GM18517 (cell line): Measurements from ENCODE around the gene EARS2.
"Not testable (repeated sequence)": the region's sequence is repeated elsewhere in the genome, so short reads cannot be mapped to it uniquely, and the experiment has no call there.

Experiments used
- ATAC-seq: cut with Tn5 transposase; IDR thresholded peaks from one replicate; pipeline ENCODE4 v1.9.1; 2021; ENCODE audit warnings: mild to moderate bottlenecking, moderate library complexity; ENCODE audit not compliant: unreplicated experiment

The EARS2 gene

DNA sequence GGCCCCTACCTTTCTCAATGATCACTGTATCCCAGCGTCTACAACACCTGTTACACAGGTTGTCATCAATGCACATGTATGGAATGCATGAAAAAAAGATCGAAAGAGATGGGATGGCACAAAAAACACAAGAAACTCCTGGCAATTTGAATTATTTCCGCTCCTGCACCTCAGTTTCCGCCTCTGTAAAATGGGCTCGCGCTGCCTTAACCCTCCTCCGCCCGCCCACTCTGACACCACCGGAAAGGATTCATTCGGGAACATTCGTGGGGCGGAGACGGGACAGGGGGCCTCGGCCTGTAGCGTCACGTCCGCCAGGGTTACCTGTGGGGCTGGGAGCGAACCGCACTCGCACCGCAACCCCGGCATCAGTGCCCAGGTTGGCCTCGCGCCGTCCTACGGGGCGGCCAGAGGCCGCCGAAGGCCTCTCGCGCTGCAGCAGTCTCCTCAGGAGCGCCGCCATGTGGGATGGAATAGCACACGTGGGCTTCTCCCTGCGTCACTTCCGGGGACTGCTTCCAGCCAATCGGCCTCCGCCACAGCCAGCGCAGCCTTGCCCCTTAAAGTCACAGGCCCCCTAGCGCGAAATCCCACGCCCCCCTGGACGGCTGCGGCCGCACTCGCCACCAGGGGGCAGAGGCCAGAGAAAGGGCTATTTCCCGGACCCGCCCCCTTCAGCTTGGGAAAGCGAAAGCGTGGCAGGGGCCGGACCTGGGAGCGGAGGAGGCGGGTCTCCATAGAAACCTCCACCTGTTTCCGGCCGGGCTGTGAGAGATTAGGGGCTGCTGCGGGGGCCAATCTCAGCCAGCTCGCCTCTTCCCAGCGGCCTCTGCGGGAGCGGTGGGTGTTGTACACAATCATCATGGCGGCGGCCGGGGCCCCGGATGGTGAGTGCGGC lies at the start of gene EARS2, which contains the start of gene UBFD1:
Gene EARS2, minus strand, starts transcription at position 470 of the 898 bp plus-strand sequence. Its CDS starts 7 bp downstream, at position 463.
Gene UBFD1, plus strand, starts transcription at position 847 of the 898 bp plus-strand sequence. Its CDS starts 16 bp downstream, at position 863.
- ATAC-seq, result peak; percentile 89

DNA sequence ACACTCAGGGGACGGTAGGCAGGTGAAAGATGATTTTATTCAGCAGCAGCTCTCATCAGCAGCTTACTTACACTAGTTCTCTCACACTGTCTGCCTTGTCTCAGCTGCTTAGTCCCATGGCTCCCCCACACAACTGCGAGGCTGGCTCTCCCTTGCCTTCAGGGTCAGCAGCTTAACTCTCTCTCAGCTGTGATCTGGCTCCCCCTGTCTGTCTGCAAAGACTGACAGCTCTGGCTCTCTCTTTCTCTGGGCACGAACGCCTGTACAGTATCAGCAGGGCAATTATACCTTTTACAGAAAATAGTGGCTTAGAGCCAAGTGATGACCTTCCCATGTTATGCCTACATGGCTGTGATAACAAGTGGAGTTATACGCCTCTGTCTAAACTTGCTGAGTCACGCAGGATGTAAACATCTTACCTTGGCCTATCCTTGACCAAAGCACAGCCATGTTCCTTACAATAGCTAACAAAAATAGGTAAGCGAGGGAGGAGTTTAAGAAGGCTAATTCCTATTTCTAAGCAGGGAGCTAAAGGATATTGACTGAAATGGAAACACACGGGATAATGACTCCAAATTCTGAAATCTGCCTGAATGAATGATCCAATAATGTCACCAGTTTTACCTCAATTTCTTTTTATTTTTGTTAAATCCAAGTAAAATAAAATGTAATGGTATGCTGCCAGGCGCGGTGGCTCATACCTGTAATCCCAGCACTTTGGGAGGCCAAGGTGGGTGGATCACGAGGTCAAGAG lies 40.0 kb upstream of the EARS2 start:
- no peak for ATAC-seq

DNA sequence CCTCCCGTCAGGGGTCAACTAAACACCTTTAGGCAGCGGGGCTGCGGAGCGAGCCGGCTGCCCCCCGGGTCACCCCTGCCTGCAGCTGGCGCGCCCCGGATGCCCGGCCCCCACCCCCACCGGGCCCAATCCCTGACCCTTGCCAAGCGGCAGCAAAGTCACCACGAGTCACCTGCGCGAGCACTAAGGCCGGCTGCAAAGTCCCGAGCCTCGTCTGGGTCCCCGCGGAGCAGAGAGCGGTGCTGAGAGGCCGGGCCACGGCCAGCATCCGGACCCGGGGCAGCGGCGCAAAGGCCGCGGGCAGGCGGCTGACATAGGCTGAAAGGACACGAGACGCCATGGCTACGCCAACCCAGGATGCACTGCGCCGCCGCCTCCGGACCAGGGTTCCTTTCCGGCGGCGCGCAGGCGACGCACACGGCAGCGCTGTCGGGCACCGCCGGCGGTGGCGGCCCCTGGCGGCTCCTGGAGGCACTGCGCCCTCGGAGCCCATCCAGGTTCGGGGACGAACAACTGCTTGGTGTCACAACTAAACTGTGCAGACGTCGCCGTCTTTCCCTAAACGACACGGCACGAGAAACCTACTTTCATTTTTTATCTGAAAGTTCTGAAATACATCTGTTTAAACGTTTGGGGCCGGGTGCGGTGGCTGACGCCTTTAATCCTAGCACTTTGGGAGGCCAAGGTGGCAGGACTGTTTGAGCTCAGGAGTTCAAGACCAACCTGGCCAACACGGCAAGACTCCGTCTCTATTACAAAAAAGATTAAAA lies 39.0 kb upstream of the EARS2 start, which contains the start of gene NDUFAB1:
Gene NDUFAB1, minus strand, starts transcription at position 366 of the 770 bp plus-strand sequence. Its CDS starts 26 bp downstream, at position 340.
- peak; percentile 87 for ATAC-seq

DNA sequence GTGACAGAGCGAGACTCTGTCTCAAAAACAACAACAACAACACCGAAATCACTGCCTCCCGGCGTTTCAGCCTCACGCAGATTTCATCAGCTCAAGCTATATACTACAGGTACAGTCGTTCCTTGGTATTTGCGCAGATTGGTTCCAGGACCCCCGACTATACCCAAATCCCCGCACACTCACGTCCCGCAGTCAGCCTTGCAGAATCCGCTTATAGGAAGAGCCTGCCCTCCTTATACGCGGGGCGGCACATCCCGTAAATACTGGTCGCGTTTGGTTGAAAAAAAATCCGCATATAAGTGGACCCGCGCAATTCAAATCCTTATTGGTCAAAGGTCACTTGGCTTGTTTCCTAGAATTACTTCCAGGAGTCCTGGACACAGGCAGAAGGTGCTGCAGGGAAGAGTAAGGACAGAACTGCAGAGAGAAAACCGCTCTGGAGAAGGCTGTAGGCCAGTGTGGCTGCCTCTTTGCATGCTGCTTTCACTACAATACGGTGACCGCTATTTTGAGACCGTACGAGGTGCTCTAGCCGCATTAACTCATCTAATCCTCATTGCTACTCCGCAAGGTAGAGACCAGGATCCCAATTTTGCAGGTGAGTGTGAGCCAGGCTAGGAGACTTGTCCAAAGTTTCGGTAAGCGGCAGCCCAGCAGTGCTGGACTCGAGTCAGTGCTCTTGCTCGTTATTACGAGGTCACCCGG lies 38.2 kb upstream of the EARS2 start:
- no peak for ATAC-seq

DNA sequence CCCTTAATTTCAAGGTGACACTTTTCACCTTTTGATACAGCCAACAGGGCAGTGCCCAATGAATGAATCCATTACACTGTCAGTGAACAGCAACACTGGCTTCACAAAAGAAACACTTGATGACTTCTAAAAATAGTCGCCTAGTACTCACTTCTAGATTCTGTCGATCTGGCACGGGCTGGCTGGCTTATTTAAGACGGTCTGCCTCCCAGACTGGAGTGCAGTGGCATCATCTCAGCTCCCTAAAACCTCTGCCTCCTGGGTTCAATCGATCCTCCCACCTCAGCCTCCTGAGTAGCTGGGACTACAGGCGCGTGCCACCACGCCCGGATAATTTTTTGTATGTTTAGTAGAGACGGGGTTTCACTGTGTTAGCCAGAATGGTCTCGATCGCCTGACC lies 37.0 kb upstream of the EARS2 start:
- ATAC-seq, result no peak

DNA sequence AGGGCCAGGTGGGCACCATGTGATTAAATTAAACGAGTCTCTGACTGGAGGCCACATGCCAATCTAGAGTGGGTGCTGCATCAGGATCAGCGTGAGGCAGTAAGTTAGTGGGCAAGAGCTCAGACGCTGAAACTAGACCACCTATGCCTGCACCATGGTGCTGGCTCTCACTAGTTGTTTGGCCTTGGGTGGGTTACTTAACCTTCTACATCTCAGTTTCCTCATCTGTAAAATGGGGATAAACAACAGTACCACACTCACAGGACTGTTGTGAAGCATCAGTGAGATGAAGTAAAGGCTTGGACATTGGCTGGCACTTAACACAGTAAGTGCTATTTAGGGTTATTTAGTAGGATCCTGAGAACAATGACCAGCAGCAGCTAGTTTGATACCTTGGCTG lies 33.0 kb upstream of the EARS2 start:
- no peak for ATAC-seq

DNA sequence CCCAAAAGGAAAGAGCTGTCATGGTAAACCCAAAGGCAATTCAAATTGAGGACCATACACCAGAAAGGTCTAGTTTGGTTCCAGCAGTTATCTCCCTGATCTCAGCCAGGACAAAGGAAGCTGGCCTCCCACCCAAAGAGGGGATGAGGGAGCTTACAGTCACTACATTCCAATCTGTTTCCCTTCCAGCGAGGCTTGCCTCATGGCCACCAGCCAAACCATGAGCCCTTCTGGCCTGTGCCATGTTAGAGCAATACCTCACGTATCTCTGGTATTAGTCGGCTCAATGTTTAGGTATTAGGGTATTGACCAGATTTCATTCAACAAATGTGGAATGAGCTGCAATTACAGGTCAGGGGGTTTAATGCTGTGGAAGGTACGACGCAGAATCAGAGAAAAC lies 30.6 kb upstream of the EARS2 start:
- no peak for ATAC-seq

DNA sequence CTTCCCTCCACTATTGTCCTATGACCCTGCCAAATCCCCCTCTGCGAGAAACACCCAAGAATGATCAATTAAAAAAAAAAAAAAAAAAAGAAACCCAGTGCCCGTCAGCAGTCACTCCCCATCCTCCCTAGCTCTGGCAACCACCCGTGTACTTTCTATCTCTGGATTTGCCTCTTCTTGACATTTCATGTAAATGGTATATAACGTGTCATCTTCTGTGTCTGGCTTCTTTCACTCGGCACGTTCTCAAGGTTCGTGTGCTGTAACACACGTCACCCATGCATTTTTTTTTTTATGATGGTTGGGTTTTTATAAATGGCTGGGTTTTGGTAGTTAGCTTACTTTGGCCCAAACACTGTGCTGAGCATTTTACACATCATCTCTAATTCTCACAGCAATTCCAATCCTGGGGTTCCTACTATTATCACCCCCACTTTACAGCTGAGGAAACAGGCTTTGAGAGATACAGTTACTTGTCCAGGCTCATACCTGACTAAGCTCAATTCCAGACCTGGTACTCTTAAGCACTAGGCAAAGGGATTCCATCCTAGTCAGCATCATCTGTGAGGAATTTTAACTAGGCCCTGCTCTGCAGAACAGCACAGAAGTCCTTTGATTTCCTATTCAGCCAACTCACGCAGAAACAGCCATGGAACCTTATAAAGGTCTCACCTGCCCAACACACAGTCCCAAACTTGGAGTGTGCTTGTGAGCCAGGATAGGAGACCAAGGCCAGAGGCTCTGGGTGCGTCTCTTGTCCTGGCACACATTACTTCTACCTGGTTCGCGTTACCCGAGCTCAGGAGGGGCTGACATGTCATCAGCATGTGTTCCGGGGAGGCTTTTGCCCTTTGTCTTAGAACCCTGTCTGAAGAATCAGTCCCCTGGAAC lies 27.3 kb upstream of the EARS2 start:
- no peak for ATAC-seq

DNA sequence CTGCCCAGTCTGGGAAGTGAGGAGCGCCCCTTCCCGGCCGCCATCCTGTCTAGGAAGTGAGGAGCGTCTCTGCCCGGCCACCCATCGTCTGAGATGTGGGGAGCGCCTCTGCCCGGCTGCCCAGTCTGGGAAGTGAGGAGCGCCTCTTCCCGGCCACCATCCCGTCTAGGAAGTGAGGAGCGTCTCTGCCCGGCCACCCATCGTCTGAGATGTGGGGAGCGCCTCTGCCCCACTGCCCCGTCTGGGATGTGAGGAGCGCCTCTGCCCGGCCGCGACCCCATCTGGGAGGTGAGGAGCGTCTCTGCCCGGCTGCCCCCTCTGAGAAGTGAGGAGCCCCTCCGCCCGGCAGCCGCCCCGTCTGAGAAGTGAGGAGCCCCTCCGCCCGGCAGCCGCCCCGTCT lies 26.1 kb upstream of the EARS2 start:
- not testable (repeated sequence) for ATAC-seq

DNA sequence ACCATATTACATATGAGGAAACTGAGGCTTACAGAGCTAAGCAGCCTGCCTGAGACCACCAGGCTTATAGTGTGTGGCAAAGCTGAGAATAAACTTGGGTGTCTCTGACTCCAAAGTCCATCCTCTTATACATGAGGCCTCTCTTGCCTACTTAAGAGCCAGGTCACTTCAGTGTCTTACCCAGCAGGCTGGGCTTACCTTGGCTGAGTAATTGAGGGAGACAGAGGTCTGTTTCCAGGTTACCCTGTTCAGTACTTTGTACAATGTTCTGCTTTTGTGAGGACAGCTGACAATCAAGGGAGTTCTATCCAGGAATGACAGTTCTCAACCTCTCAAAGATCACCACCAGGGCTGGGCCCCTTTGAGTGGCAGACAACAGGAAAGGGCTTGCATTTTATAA lies 24.6 kb upstream of the EARS2 start:
- no peak for ATAC-seq

DNA sequence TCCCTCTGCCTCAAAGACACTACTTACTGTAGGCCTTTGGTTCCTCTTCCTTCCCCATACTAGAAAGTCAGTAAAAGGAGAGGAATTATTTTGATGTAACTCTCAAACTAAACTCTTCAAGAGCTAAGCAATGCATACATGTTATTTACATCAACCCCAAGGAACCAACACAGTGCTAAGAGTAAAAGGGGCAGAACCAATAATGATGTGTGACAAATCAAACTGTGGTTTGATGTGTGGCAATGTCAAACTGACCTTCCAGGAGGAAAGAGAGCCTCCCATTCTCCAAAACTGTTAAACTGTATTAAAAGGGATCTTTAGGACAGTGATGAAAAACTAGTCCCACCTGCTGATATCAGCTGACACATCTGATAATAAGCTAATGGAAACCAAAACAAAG lies 23.2 kb upstream of the EARS2 start:
- ATAC-seq, result no peak

DNA sequence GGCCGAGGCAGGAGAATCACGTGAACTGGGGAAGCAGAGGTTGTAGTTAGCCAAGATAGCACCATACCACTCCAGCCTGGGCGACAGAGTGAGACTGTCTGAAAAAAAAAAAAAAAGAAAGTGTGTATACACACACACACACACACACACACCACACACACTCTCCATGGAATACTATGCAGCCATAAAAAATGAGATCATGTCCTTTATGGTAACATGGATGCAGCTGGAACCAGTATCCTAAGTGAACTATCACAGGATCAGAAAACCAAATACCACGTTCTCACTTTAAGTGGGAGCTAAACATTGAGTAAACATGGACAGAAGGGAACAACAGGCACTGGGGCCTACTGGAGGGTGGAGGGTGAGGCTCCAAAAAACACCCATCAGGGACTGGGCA lies 22.2 kb upstream of the EARS2 start:
- no peak for ATAC-seq

DNA sequence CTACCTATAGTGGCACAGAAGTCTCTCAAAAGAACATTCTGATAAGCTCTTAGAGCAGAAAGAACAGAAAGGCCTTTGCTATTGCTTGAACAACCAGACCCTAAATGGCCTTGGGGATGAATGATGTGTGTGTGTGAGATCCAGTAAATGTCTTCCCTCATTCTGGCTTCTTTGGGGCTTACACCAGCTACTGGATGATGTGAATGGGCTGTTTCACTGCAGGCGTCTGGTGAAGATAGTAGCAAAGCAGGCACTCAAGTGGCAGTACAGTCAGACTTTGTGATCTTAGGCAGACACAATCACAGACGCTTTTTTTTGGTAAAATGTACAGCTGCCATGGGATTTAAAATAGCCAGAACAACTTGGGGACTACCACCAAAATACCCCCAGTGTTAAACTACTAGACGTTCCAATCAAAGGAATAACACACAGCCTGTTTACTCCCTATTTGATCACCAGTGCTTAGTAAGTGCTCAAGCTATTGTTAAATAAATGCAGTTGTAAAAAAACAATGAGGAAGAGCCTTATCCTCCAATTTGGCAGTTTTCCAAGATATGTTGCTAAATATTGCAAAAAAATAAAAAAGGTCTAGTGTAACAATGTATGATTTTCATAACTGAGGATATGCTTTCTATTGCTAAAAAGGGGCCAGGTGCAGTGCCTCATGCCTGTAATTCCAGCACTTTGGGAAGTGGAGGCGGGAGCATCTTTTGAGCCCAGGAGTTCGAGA lies 21.1 kb upstream of the EARS2 start:
- no peak for ATAC-seq

DNA sequence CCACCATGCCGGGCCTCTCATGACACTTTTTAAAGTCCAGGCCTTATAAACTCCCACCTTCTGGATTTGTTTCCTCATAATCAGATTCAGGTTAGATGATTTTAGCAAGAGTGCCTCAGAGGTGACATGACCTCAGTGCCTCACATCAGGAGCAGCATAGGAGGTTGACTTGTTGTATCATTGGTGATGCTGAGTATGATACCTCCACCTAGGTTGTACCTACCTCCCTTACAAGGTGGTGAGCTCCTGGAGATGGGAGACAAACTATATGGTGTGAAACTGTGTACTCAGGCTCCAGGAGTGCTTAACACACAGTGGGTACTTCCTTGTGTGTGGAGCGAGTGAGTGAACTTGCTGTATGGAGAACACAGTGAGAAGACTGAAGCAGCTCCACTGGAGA lies 20.3 kb upstream of the EARS2 start:
- ATAC-seq, result no peak

DNA sequence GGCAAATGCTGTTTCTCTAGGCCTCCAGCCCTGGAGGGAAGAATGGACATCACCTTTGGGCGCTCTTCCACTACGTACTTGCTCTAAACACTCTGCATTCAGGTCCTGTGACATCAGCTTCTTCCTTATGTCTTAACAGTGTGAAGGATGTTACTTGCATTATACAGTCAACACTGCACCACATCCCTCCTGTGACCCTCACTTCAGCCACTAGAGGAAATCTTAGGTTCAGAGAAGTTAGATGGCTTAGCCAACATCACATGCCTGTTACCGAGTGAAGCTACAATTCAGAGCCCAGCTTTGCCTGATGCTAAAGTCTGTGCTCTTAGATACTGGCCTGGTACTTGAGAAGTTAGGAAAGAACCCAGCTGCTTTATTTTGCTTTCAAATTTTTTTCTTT lies 18.7 kb upstream of the EARS2 start:
- no peak for ATAC-seq

DNA sequence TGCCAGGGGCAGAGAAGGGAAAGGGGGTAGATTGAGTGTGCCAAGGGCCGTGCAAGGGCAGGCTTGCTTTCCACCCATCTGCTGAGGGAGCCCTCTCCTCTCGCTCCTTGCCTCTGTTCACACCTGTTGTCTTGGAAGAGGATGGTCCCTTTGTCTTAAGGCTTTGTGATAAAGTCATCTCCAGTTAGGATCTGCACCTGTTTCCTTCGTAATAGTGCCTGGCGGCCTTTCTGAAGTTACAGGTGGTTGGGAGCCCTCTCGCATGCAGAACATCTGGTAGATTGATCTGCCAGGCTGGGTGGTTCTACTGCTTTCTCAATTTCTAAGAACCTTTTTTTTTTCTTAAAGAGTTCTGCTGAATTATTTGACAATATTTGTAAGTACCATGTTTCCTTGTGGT lies 16.7 kb upstream of the EARS2 start:
- no peak for ATAC-seq

DNA sequence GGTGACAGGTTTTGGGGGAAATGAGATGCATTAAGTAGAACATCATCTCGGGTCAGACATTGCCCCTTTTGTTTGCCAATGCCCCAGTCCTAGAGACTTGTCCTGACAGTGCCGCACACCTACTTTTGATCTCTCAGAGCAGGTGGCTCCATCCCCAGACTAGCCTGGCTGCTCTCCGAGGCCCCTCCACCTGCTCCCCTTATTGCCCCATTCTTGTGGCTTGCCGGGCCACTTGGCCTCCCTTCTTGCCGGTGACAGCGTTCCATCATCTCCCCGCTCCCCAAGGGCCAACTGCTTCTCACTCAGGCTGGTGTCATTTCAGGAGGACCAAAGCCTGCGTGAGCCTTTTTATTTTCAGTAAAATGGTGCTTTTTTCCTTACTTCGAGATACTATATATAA lies 15.2 kb upstream of the EARS2 start:
- ATAC-seq, result no peak

DNA sequence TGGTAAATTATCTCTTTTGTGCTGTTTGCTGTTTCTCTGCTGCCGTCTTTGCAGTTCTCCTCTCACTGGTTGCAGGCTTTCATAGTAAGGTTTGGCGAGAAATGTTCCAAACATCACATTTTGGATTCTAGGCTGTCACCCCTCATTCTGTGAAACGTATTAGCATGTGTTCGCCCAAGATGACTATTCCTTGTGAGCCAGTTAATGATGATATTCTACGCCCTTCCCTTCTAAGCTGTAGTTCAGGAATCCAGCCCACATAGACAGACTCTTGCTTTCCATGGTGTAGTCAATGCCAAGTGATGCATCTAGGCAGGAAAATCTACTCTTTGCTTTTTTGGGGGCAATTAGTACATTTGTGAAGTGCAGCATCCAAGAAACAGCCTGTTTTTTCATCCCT lies 14.7 kb upstream of the EARS2 start:
- ATAC-seq, result no peak
